AG09319 (cell line): Measurements from ENCODE around the gene TSPAN4.
A peak's percentile ranks its signal among the peaks of the same experiment; 100 is the strongest.

Experiments used
- DNase-seq: peaks from one replicate; pipeline ENCODE4 v3.0.0-alpha.2; 2010; ENCODE audit warnings: low read depth; ENCODE audit errors: extremely low read depth
- CTCF ChIP-seq: IDR thresholded peaks from 2 replicates; pipeline ENCODE4 v1.5.1; 2011; ENCODE audit warnings: low read depth, mild to moderate bottlenecking, inconsistent platforms, low read length, moderate library complexity

The TSPAN4 gene

GRCh38 chr11:809287-810039, 33.2 kb upstream of the TSPAN4 start, which contains the start of gene RPLP2:
Gene RPLP2, plus strand, starts transcription at chr11:809967. Its CDS starts 268 bp downstream, at chr11:810235.
- no peak for TF ChIP-seq CTCF
- DNase-seq: peak; percentile 94

- TF ChIP-seq CTCF: no peak
- DNase-seq: no peak
Measured at GRCh38 chr11:810040-810567, 32.5 kb upstream of the TSPAN4 start.

- no peak for DNase-seq
- peak; percentile 4 for TF ChIP-seq CTCF
Measured at GRCh38 chr11:811446-812245, 31.0 kb upstream of the TSPAN4 start.

- DNase-seq: no peak
- TF ChIP-seq CTCF: no peak
Measured at GRCh38 chr11:812390-812789, 30.3 kb upstream of the TSPAN4 start.

- DNase-seq: no peak
- no peak for TF ChIP-seq CTCF
Measured at GRCh38 chr11:813072-813455, 29.6 kb upstream of the TSPAN4 start.

- DNase-seq: no peak
- TF ChIP-seq CTCF: no peak
Measured at GRCh38 chr11:813456-814096, 29.1 kb upstream of the TSPAN4 start.
